ENCODE results near the gene KNTC1.

DNA sequence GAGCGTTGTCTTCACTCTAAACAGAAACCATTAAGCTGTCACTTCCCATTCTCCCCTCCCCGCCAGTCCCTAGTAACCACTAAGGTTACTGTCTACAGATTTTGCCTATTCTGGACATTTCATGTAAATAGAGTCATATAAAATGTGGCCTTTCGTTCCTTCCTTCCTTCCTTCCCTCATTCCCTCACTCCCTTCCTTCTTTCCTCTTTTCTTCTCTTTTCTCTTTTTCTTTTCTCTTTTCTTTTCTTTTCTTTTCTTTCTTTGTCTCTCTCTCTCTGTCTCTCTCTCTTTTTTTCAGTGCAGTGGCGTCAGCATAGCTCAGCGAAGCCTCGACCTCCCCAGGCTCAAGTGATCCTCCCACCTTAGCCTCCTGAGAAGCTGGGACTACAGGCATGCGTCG, 138.3 kb downstream of the KNTC1 start:
- TF ChIP-seq, protein P1, sequence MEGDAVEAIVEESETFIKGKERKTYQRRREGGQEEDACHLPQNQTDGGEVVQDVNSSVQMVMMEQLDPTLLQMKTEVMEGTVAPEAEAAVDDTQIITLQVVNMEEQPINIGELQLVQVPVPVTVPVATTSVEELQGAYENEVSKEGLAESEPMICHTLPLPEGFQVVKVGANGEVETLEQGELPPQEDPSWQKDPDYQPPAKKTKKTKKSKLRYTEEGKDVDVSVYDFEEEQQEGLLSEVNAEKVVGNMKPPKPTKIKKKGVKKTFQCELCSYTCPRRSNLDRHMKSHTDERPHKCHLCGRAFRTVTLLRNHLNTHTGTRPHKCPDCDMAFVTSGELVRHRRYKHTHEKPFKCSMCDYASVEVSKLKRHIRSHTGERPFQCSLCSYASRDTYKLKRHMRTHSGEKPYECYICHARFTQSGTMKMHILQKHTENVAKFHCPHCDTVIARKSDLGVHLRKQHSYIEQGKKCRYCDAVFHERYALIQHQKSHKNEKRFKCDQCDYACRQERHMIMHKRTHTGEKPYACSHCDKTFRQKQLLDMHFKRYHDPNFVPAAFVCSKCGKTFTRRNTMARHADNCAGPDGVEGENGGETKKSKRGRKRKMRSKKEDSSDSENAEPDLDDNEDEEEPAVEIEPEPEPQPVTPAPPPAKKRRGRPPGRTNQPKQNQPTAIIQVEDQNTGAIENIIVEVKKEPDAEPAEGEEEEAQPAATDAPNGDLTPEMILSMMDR (IDR thresholded peaks at IDR 0.05; ENCODE audit: low read length) = no peak
- no peak for TF ChIP-seq EZH2 (IDR thresholded peaks at IDR 0.05; ENCODE audit: borderline replicate concordance, low read length)

Measured in OCI-LY1 (cell line).